ENCODE results near the gene MRNIP.

GRCh38 chr5:179791881-179792611 is 66.6 kb downstream of the MRNIP start:
- TF ChIP-seq CTCF (IDR thresholded peaks at IDR 0.05): no peak
- no peak for TF ChIP-seq ZFX (IDR thresholded peaks at IDR 0.05; ENCODE audit: borderline replicate concordance)
